VCaP (cell line): ENCODE measurements around the gene TMTC1.

Source experiments
- H3K27ac ChIP-seq: fragments of 450-650 bp; 2 replicates; pipeline ENCODE4 v1.5.1; 2017
- TF ChIP-seq, protein P1 (sequence below): fragments of 450-650 bp; conservative IDR thresholded peaks from 2 replicates; pipeline ENCODE4 v1.5.1; 2017; ENCODE audit warnings: mild to moderate bottlenecking, moderate library complexity

The TMTC1 gene

DNA sequence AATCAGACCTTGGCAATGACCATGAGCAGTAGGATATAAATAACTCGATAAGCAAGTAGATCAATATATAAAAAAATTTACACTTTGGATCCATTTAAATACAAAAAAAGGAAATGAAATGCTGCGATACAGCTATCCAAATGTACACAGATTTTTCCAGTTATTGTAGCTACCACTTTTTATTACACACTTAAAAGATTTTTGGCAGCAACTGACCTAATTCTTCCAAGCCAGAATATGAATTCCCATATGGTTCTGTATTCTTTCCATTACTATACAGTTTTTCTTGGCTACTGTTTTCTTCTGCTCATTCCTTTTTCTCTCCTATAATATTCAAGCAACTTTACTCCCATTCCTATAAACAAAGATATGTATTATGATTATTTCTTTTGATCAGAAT is 52.2 kb downstream of the TMTC1 start:
- TF ChIP-seq, protein P1, sequence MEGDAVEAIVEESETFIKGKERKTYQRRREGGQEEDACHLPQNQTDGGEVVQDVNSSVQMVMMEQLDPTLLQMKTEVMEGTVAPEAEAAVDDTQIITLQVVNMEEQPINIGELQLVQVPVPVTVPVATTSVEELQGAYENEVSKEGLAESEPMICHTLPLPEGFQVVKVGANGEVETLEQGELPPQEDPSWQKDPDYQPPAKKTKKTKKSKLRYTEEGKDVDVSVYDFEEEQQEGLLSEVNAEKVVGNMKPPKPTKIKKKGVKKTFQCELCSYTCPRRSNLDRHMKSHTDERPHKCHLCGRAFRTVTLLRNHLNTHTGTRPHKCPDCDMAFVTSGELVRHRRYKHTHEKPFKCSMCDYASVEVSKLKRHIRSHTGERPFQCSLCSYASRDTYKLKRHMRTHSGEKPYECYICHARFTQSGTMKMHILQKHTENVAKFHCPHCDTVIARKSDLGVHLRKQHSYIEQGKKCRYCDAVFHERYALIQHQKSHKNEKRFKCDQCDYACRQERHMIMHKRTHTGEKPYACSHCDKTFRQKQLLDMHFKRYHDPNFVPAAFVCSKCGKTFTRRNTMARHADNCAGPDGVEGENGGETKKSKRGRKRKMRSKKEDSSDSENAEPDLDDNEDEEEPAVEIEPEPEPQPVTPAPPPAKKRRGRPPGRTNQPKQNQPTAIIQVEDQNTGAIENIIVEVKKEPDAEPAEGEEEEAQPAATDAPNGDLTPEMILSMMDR, result no peak
- H3K27ac ChIP-seq, result peak overlapping the region; percentile 25; the same call in 1 of the 2 replicates

DNA sequence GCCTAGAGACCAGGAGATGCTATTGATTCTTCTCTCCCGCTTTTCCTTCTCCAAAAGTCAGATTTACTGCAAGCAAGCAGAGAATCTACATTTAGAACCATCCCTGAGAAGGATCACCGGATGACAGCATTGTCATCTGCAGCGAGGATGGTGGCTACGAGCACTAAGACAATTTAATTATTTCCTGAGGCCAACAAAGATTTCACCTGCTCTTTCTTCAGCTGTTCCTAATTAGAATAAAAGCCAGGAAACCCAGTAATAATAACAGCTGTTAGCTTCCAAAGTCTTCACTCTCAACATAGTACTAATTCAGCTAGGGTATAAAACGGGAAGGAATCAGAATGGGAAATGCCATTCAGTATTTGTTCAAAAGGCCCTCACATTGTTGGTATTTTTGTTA is 53.3 kb downstream of the TMTC1 start:
- TF ChIP-seq, protein P1, result no peak
- H3K27ac ChIP-seq, result no peak overlapping the region; the same call in 1 of the 2 replicates

DNA sequence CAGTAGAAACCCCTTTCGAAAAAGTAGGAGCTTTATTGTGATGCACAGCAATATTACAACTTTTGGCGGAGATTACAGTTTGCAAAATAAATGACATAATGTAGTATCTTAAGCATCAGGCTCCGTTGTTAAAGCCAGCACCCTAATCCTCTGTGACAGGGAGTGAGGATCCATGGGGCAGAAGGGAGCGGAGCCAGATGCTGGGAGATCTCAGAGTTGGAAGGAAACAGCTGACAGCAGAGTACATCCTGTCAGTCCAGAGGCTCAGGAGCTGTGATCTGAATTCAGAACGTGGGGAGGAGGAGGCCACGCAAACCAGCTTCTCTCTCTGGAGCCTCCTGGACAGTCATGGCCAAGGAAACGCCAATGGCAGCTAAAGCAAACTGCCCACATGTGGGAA is 55.7 kb downstream of the TMTC1 start:
- TF ChIP-seq, protein P1, result no peak
- H3K27ac ChIP-seq, result peak overlapping the region; percentile 82

DNA sequence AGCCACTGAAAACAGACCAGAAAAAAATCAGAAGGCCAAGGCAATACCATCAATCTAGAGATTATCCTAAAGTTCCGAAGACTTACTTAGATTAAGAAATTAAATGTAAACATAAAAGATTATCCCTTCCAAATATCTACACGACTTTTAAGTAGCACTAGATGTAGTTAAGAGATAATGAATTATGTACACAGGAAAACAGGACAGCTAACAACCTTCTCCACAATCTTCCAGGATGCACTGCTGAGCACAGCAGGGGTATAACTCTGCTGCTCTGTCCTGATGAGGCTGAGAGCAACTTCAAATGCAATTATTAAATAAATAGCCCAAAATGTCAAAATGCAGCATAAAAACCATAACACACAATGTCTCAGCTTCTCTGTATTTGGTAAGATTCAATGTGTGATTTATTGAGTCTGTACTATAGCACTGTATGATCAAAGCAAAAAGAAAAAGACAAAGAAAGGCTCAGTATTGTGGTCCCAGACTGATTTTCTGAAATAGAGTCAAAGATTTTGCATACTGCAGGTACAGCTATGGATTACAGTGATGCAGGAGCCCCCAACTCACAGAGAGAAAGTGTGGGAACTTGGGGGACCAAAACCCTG is 56.9 kb downstream of the TMTC1 start:
- TF ChIP-seq, protein P1, result peak; percentile 42; the same call in 1 of the 2 replicates
- H3K27ac ChIP-seq, result peak overlapping the region; percentile 82

DNA sequence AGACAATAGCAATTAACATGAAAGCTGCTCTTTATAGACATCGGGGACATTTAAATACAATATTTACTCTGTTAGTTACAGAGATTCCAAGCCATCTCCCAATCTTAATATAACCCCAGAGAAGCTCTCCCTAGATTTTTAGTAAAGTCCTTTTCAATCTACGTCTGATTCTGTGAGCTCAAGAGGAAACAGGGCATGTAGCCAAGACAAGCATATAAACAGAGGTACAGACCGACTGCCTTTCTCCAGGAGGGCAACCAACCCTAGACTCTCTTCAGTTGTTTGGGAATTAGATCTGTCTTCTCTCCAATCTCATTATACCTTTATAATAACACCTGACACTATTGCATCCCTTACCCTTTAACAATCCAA is 57.4 kb downstream of the TMTC1 start:
- peak overlapping the region; percentile 82 for H3K27ac ChIP-seq
- TF ChIP-seq, protein P1, result no peak

DNA sequence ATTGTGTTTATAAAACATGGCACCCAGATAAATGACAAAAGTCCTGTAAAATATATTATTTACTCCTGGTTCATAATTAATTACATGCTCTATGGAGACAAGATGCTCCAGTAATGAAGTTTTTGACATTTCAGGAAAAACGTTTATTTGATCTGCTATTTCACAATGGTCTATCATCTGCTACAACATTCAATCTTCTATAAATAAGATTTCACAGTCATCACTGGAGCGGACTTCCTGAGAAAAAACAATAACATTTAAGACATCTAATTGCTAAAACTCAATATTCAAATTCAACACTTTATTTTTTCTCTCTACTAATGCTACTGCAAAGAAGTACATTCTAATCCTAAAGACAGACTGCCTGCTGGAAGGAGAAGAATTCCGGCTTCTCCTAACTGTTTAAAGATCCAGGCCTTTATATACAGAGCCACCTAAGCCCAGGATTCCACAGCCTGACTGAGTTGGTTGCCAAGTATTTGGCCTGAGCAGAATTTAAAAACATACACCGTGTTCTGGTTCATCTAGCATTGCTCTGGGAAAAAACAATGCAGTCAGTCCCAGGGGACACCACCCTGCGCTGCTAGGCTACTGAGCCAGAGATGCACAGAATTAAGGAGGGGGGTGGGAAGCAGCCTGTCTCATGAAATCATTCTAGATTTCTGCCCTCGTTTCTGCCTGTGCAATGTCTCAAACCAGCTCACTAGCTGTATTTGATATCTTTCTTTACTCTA is 58.0 kb downstream of the TMTC1 start:
- H3K27ac ChIP-seq, result peak overlapping the region; percentile 82
- TF ChIP-seq, protein P1, result no peak

DNA sequence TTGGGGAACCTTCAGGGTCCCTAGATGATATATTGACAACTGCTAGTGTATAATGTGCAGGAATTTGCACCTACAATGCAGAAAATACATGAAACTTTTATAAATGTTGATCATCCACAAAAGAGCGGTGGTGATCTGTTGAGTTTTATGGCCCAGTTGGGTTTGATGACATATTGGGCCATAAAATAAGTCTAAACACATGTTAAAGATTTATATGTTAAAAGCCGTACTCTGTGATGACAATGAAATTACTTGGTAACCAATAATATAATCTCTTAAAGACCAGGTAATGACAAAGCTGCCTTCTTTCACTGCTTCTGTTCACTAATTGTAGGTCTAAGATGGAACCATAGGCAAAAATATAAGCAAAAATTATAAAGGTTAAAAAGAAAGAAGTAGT is 61.6 kb downstream of the TMTC1 start:
- TF ChIP-seq, protein P1, result no peak
- H3K27ac ChIP-seq, result no peak overlapping the region
